H1 (cell line): ENCODE data around the gene ZNF654.

Experiments
- CREB1 ChIP-seq: IDR thresholded peaks from 2 replicates; pipeline ENCODE4 v1.6.1; 2012; ENCODE audit warnings: inconsistent platforms
- EP300 ChIP-seq, 2 experiments: IDR thresholded peaks; 1 replicate in 1 of 2; 2 replicates in 1 of 2; pipeline ENCODE4 v1.6.1; 2011 to 2012; ENCODE audit warnings: low read depth in 2 of 2, low read length in 2 of 2, mild to moderate bottlenecking in 2 of 2, borderline replicate concordance in 1 of 2, inconsistent platforms in 1 of 2, moderate library complexity in 1 of 2
- EZH2 ChIP-seq: fragments of 200-600 bp; sonication (generic); IDR thresholded peaks from 2 replicates; pipeline ENCODE4 v1.7.1; 2012; ENCODE audit warnings: low read depth, mild to moderate bottlenecking, moderate library complexity, low read length, inconsistent platforms; ENCODE audit not compliant: severe bottlenecking
- GABPA ChIP-seq: IDR thresholded peaks from 2 replicates; pipeline ENCODE4 v1.6.1; 2011; ENCODE audit warnings: mild to moderate bottlenecking, low read length, moderate library complexity, borderline replicate concordance; ENCODE audit not compliant: insufficient read depth
- JUN ChIP-seq: IDR thresholded peaks from 2 replicates; pipeline ENCODE4 v1.6.1; 2011; ENCODE audit warnings: low read depth, mild to moderate bottlenecking, improper control_type of control experiment, low read length
- KDM5A ChIP-seq: fragments of 200-600 bp; IDR thresholded peaks from 2 replicates; pipeline ENCODE4 v1.7.1; 2012; ENCODE audit warnings: mild to moderate bottlenecking, low read length, inconsistent platforms, mixed read lengths
- POLR2A ChIP-seq, 2 experiments: IDR thresholded peaks; 1 replicate in 1 of 2; 2 replicates in 1 of 2; pipeline ENCODE4 v1.6.1; 2011; ENCODE audit warnings: low read depth in 2 of 2, low read length in 2 of 2, mild to moderate bottlenecking in 2 of 2; ENCODE audit errors: control extremely low read depth in 1 of 2
- POLR2AphosphoS5 ChIP-seq: IDR thresholded peaks from 2 replicates; pipeline ENCODE4 v1.6.1; 2011; ENCODE audit warnings: low read depth, low read length
- SP4 ChIP-seq: IDR thresholded peaks from 2 replicates; pipeline ENCODE4 v1.6.1; 2012; ENCODE audit warnings: low read length, inconsistent platforms
- TCF12 ChIP-seq: IDR thresholded peaks from 2 replicates; pipeline ENCODE4 v1.6.1; 2011; ENCODE audit warnings: low read depth, mild to moderate bottlenecking, low read length
- TF ChIP-seq, protein P1 (sequence below): IDR thresholded peaks from 2 replicates; pipeline ENCODE4 v1.6.1; 2011; ENCODE audit warnings: low read depth, mild to moderate bottlenecking, low read length; ENCODE audit not compliant: insufficient read depth
- TF ChIP-seq, protein P2 (sequence below), 3 experiments: IDR thresholded peaks; 1 replicate in 2 of 3; 2 replicates in 1 of 3; pipeline versions ENCODE4 v1.5.1 to v1.6.1; 2011; ENCODE audit warnings: low read length in 3 of 3, mild to moderate bottlenecking in 3 of 3, inconsistent platforms in 2 of 3, low read depth in 1 of 3, moderate library complexity in 1 of 3; ENCODE audit not compliant: insufficient read depth in 1 of 3; ENCODE audit errors: control extremely low read depth in 1 of 3

DNA sequence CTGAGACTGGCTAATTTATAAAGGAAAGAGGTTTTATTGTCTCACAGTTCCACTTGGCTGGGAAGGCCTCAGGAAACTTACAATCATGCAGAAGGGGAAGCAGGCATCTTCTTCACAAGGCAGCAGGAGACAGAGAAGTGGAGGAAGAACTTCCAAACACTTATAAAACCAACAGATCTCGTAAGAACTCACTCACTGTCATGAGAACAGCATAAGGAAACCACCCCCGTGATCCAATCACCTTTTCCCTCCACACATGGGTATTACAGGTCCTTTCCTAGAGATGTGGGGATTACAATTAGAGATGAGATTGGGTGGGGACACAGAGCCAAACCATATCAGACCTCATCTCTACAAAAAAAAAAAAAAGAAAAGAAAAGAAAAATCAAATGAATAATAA is 26.0 kb upstream of the ZNF654 start:
- no peak for TF ChIP-seq JUN
- TF ChIP-seq EZH2 = no peak
- TF ChIP-seq POLR2A (IDR thresholded peaks at IDR 0.05; ENCODE audit: control extremely low read depth in 1 of 2, low read depth in 2 of 2, low read length in 2 of 2) = no peak
- TF ChIP-seq KDM5A = no peak
- TF ChIP-seq SP4 = no peak
- no peak for TF ChIP-seq POLR2AphosphoS5
- TF ChIP-seq, protein P1, sequence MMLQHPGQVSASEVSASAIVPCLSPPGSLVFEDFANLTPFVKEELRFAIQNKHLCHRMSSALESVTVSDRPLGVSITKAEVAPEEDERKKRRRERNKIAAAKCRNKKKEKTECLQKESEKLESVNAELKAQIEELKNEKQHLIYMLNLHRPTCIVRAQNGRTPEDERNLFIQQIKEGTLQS = no peak
- no peak for TF ChIP-seq EP300 (IDR thresholded peaks at IDR 0.05; ENCODE audit: borderline replicate concordance in 1 of 2, low read depth in 2 of 2, low read length in 2 of 2)
- TF ChIP-seq GABPA = no peak
- TF ChIP-seq CREB1 = no peak
- TF ChIP-seq, protein P2, sequence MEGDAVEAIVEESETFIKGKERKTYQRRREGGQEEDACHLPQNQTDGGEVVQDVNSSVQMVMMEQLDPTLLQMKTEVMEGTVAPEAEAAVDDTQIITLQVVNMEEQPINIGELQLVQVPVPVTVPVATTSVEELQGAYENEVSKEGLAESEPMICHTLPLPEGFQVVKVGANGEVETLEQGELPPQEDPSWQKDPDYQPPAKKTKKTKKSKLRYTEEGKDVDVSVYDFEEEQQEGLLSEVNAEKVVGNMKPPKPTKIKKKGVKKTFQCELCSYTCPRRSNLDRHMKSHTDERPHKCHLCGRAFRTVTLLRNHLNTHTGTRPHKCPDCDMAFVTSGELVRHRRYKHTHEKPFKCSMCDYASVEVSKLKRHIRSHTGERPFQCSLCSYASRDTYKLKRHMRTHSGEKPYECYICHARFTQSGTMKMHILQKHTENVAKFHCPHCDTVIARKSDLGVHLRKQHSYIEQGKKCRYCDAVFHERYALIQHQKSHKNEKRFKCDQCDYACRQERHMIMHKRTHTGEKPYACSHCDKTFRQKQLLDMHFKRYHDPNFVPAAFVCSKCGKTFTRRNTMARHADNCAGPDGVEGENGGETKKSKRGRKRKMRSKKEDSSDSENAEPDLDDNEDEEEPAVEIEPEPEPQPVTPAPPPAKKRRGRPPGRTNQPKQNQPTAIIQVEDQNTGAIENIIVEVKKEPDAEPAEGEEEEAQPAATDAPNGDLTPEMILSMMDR (IDR thresholded peaks at IDR 0.05; ENCODE audit: control extremely low read depth in 1 of 3, insufficient read depth in 1 of 3, low read depth in 1 of 3, low read length in 3 of 3) = no peak
- no peak for TF ChIP-seq TCF12
